Measurements from ENCODE around the gene LAMTOR3. TPM values are rescaled to one million over a fixed set of nuclear protein-coding genes. Genes with fewer than 3 reads are reported as not detected.
"Not testable (repeated sequence)": the region's sequence is repeated elsewhere in the genome, so short reads cannot be mapped to it uniquely, and the experiment has no call there.

LAMTOR3 gene
- total RNA-seq, 4 donors from 2014 or later, result 34.5 to 64.8 (median 53.1) TPM

GRCh38 chr4:99834569-99834968 is 59.7 kb downstream of the LAMTOR3 start:
- Histone ChIP-seq H3K4me1 (peaks cover 0 to 20% (median 9%) of the 10 kb centered on the region in 3 donors), H3K4me3 (no peak overlapping the region), H3K27ac (no peak overlapping the region), H3K27me3 (no peaks in the 10 kb centered on the region), H3K36me3 (no peaks in the 10 kb centered on the region), H3K9me3 (no peaks in the 10 kb centered on the region)
- TF ChIP-seq POLR2AphosphoS5 (IDR thresholded peaks at IDR 0.05), result no peak
- no peak for ATAC-seq
- WGBS, 2 donors (ENCODE audit: low coverage in 1 of 2), result 95 to 99% methylated on average over 6 to 7 of the region's 7 CpGs

DNA sequence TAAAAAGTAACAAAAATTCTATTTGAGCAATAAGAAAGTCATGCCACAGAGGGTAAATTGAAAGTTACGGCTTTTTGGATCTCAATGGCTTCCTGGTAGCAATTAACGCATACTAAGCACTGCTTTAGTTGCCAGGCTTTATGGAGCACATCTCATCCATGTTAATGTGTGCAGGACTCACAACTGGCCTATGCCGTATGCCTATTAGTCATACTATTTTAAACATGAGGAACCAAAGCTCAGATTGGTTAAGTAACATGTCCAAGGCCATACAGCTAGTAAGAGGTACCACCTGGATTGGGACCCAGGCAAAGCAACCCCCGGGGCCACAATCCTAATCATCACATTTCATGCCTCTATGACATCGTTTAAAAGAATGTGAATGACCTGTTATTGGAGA is 60.5 kb downstream of the LAMTOR3 start:
- WGBS, 2 donors (ENCODE audit: low coverage in 1 of 2), result 74 to 77% methylated on average over 3 to 5 of the region's 5 CpGs
- H3K4me3 ChIP-seq, result no peak overlapping the region
- H3K4me1 ChIP-seq, result peaks cover 0 to 20% (median 9%) of the 10 kb centered on the region in 3 donors
- H3K36me3 ChIP-seq, result no peaks in the 10 kb centered on the region
- H3K27me3 ChIP-seq, result no peaks in the 10 kb centered on the region
- peak overlapping the region in 3 of 4 donors; percentile 28 to 41 (median 38) for H3K27ac ChIP-seq
- no peaks in the 10 kb centered on the region for H3K9me3 ChIP-seq
- TF ChIP-seq EP300 (IDR thresholded peaks at IDR 0.05) (no peak), POLR2A (IDR thresholded peaks at IDR 0.05) (no peak), POLR2AphosphoS5 (IDR thresholded peaks at IDR 0.05) (no peak)
- TF ChIP-seq, protein P1, sequence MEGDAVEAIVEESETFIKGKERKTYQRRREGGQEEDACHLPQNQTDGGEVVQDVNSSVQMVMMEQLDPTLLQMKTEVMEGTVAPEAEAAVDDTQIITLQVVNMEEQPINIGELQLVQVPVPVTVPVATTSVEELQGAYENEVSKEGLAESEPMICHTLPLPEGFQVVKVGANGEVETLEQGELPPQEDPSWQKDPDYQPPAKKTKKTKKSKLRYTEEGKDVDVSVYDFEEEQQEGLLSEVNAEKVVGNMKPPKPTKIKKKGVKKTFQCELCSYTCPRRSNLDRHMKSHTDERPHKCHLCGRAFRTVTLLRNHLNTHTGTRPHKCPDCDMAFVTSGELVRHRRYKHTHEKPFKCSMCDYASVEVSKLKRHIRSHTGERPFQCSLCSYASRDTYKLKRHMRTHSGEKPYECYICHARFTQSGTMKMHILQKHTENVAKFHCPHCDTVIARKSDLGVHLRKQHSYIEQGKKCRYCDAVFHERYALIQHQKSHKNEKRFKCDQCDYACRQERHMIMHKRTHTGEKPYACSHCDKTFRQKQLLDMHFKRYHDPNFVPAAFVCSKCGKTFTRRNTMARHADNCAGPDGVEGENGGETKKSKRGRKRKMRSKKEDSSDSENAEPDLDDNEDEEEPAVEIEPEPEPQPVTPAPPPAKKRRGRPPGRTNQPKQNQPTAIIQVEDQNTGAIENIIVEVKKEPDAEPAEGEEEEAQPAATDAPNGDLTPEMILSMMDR (IDR thresholded peaks at IDR 0.05), result no peak
- ATAC-seq, result no peak

- Histone ChIP-seq H3K36me3 (no peaks in the 10 kb centered on the region), H3K9me3 (no peaks in the 10 kb centered on the region), H3K27me3 (no peaks in the 10 kb centered on the region), H3K4me3 (no peak overlapping the region), H3K4me1 (peaks cover 0 to 20% (median 9%) of the 10 kb centered on the region in 3 donors), H3K27ac (peak overlapping the region; percentile 28 to 41 (median 34))
- WGBS, 2 donors (ENCODE audit: low coverage in 1 of 2), result 10 to 24% methylated on average over 3 of the region's 3 CpGs
- ATAC-seq, result no peak
- TF ChIP-seq EP300 (IDR thresholded peaks at IDR 0.05), result no peak
- TF ChIP-seq POLR2A (IDR thresholded peaks at IDR 0.05), result no peak
- TF ChIP-seq POLR2AphosphoS5 (IDR thresholded peaks at IDR 0.05), result no peak
- TF ChIP-seq, protein P1 (IDR thresholded peaks at IDR 0.05), result no peak
These were observed 61.5 kb downstream of the LAMTOR3 start for GRCh38 chr4:99832758-99833157.

- peak overlapping the region in 3 of 4 donors; percentile 28 to 41 (median 29) for H3K27ac ChIP-seq
- H3K36me3 ChIP-seq, result no peaks in the 10 kb centered on the region
- no peak overlapping the region for H3K4me3 ChIP-seq
- no peaks in the 10 kb centered on the region for H3K27me3 ChIP-seq
- TF ChIP-seq POLR2A (IDR thresholded peaks at IDR 0.05), result no peak
- TF ChIP-seq, protein P1 (IDR thresholded peaks at IDR 0.05), result no peak
- TF ChIP-seq POLR2AphosphoS5 (IDR thresholded peaks at IDR 0.05), result no peak
- TF ChIP-seq EP300 (IDR thresholded peaks at IDR 0.05), result no peak
- H3K4me1 ChIP-seq, result peaks cover 0 to 20% (median 9%) of the 10 kb centered on the region in 3 donors
- H3K9me3 ChIP-seq, result no peaks in the 10 kb centered on the region
- ATAC-seq, result peak; percentile 54
These were observed 61.9 kb downstream of the LAMTOR3 start for GRCh38 chr4:99832321-99832720.

DNA sequence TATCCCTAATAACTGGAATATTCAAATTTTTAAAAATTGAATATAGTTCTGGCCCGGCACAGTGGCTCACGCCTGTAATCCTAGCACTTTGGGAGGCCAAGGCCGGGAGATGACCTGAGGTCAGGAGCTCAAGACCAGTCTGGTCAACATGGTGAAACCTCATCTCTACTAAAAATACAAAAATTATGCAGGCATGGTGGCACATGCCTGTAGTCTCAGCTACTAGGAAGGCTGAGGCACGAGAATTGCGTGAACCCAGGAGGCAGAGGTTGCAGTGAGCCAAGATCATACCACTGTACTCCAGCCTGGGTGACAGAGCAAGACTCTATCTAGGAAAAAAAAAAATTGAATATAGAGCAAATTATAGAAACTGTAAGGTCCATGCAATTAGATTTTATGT is 64.2 kb downstream of the LAMTOR3 start:
- WGBS, 2 donors (ENCODE audit: low coverage in 1 of 2), result 88 to 100% methylated on average over 2 to 3 of the region's 5 CpGs
- H3K27ac ChIP-seq, ATAC-seq, H3K36me3 ChIP-seq, H3K27me3 ChIP-seq, H3K4me3 ChIP-seq, H3K9me3 ChIP-seq: not testable (repeated sequence)
- peaks cover 0 to 20% (median 9%) of the 10 kb centered on the region in 3 donors for H3K4me1 ChIP-seq

DNA sequence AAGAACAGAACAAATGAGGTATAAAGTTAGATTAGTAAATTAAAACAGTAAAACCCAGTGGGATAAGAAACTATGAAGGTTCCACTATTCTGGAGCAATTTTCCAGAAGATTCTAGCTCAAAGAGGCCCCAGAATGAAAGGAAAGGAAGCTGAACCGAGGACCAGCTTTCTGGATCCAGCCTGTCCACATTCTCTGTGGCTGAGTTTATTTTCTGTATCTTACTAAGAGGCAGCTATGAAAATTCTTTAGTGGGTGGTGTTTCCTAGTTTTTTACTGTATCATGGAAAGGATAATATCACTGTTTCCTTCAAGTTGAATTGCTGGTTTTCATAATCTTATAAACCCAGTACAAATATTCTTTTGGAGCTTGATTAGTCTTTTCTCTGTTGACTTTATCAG is 65.8 kb downstream of the LAMTOR3 start:
- TF ChIP-seq EP300 (IDR thresholded peaks at IDR 0.05), result no peak
- TF ChIP-seq, protein P1 (IDR thresholded peaks at IDR 0.05), result no peak
- TF ChIP-seq POLR2AphosphoS5 (IDR thresholded peaks at IDR 0.05), result no peak
- TF ChIP-seq POLR2A (IDR thresholded peaks at IDR 0.05), result no peak
- Histone ChIP-seq H3K27me3 (no peaks in the 10 kb centered on the region), H3K36me3 (no peaks in the 10 kb centered on the region), H3K4me1 (peaks cover 0 to 16% (median 5%) of the 10 kb centered on the region in 3 donors), H3K27ac (no peak overlapping the region), H3K4me3 (no peak overlapping the region), H3K9me3 (no peaks in the 10 kb centered on the region)
- no peak for ATAC-seq
- WGBS, 2 donors (ENCODE audit: low coverage in 1 of 2), result 22 to 29% methylated on average over 1 of the region's 1 CpG

Other genes with a start within 250 kb of the LAMTOR3 start
- 1 to 10 TPM in 1 of 4 donors, under 1 TPM in 3; under 0.01 to 3.6 (median 0.60) TPM for gene C4orf54, start 236.6 kb downstream of the LAMTOR3 start, total RNA-seq
- gene DAPP1, start 77.6 kb downstream of the LAMTOR3 start, total RNA-seq, result 1 to 10 TPM in 3 of 4 donors, under 1 TPM in 1; 0.73 to 6.3 (median 1.8) TPM
- 100 to 1,000 TPM in 1 of 4 donors, 10 to 100 TPM in 3; 37.3 to 116 (median 44.2) TPM for gene DNAJB14, start 52.2 kb upstream of the LAMTOR3 start, total RNA-seq
- 100 to 1,000 TPM; 193 to 364 (median 279) TPM for gene H2AZ1, start 55.8 kb upstream of the LAMTOR3 start, total RNA-seq

Data from gastroesophageal sphincter (tissue), 4 donors.